Immature natural killer cell (primary cell): ENCODE measurements around the gene PTPRM. TPM values are rescaled to one million over a fixed set of nuclear protein-coding genes. Genes with fewer than 3 reads are reported as not detected.

ENCODE experiments used
- DNase-seq, 3 donors: peaks; one replicate each; pipeline ENCODE4 v3.0.0; 2022; ENCODE audit warnings: mixed read lengths in 1 of 3
- H3K27ac Mint-ChIP-seq, 6 donors: one replicate each; pipeline ENCODE4 v1.8.0; 2020; ENCODE audit warnings: mixed read lengths in 6 of 6, mild to moderate bottlenecking in 5 of 6, inconsistent platforms in 4 of 6, moderate library complexity in 3 of 6
- H3K27me3 Mint-ChIP-seq, 3 donors: one replicate each; pipeline ENCODE4 v1.8.0; 2020 to 2021; ENCODE audit warnings: low read depth in 3 of 3, mild to moderate bottlenecking in 3 of 3, mixed read lengths in 3 of 3, moderate library complexity in 3 of 3, inconsistent platforms in 1 of 3
- H3K36me3 Mint-ChIP-seq, 3 donors: one replicate each; pipeline ENCODE4 v1.8.0; 2020; ENCODE audit warnings: mixed read lengths in 3 of 3, inconsistent platforms in 2 of 3, mild to moderate bottlenecking in 2 of 3
- H3K4me1 Mint-ChIP-seq, 2 donors: one replicate each; pipeline ENCODE4 v1.8.0; 2020; ENCODE audit warnings: inconsistent platforms in 2 of 2, mild to moderate bottlenecking in 2 of 2, mixed read lengths in 2 of 2, moderate library complexity in 1 of 2
- H3K4me3 Mint-ChIP-seq, 5 donors: one replicate each; pipeline ENCODE4 v1.8.0; 2020; ENCODE audit warnings: mild to moderate bottlenecking in 5 of 5, mixed read lengths in 5 of 5, inconsistent platforms in 3 of 5, moderate library complexity in 3 of 5
- H3K9me3 Mint-ChIP-seq, 6 donors: one replicate each; pipeline ENCODE4 v1.8.0; 2020; ENCODE audit warnings: mild to moderate bottlenecking in 6 of 6, mixed read lengths in 6 of 6, inconsistent platforms in 4 of 6, moderate library complexity in 3 of 6
- polyA plus RNA-seq, 3 donors: library from polyadenylated mRNA; unstranded; fragments of 300-500 nt; fragmentation: Illumina TruSeq; gene quantifications; one replicate each; pipeline ENCODE4 v1.2.3, GENCODE V29; 2021

PTPRM gene
- polyA plus RNA-seq, 3 donors from 2014 or later: 1.3 to 9.7 (median 3.2) TPM

DNA sequence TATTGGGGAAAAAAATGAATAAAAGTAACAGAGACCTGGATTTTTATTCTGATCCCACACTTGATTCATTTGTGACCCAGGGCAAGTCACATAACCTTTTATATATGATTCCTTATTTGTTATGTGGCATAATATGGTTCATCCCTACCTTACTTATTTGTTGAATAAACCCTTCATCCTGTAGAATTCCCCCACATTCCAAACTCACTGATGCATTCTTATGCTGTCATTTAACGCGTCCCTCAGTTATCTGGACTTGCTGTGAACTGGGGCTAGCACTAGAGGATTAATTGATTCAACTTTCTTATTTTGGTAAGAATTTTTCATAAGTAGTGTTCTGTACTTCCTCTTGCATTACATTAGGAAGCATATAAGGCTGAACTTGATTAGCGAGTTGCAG, 657.5 kb downstream of the PTPRM start:
- no peak for DNase-seq
- Mint-ChIP-seq H3K9me3 (peaks cover 0 to 11% (median 0%) of the 10 kb centered on the region in 6 donors), H3K27me3 (no peaks in the 10 kb centered on the region), H3K36me3 (peaks cover 0 to 3% (median 0%) of the 10 kb centered on the region in 3 donors), H3K4me1 (no peaks in the 10 kb centered on the region), H3K27ac (no peak overlapping the region), H3K4me3 (no peak overlapping the region)

GRCh38 chr18:8229040-8229439, 661.9 kb downstream of the PTPRM start:
- Mint-ChIP-seq H3K4me1 (no peaks in the 10 kb centered on the region), H3K9me3 (peaks cover 0 to 24% (median 2%) of the 10 kb centered on the region in 6 donors), H3K36me3 (peaks cover 0 to 3% (median 0%) of the 10 kb centered on the region in 3 donors), H3K4me3 (no peak overlapping the region), H3K27me3 (peaks cover 0 to 3% (median 0%) of the 10 kb centered on the region in 3 donors), H3K27ac (no peak overlapping the region)
- no peak for DNase-seq

- Mint-ChIP-seq H3K27me3 (peaks cover 0 to 3% (median 0%) of the 10 kb centered on the region in 3 donors), H3K4me1 (no peaks in the 10 kb centered on the region), H3K36me3 (peaks cover 0 to 3% (median 0%) of the 10 kb centered on the region in 3 donors), H3K27ac (no peak overlapping the region), H3K9me3 (peaks cover 0 to 24% (median 2%) of the 10 kb centered on the region in 6 donors), H3K4me3 (no peak overlapping the region)
- DNase-seq: no peak
Observed at GRCh38 chr18:8229787-8230186, 662.7 kb downstream of the PTPRM start.

DNA sequence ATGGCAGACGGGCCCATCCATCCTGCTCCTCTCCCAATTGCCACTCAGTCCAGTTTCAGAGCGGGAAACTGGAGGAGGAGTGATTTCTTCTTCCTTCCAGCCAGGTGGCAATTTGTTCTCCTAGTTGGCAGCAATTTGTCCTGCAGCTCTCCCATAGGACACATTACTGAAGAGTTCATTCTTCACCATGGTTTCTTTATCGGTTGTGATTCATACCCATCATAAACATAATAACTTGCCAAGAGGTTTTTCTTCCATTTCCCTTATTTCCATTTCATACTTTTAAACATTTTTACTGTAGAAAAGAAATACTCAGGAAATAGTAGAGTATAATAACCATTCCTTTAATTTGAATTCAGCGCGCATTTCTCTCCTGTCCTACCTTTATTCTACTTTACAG, 664.2 kb downstream of the PTPRM start:
- Mint-ChIP-seq H3K9me3 (peaks cover 0 to 13% (median 2%) of the 10 kb centered on the region in 6 donors), H3K4me1 (no peaks in the 10 kb centered on the region), H3K27ac (no peak overlapping the region), H3K27me3 (peaks cover 0 to 5% (median 0%) of the 10 kb centered on the region in 3 donors), H3K4me3 (no peak overlapping the region), H3K36me3 (peaks cover 0 to under 1% (median 0%) of the 10 kb centered on the region in 3 donors)
- DNase-seq: no peak

GRCh38 chr18:8232791-8233190, 665.7 kb downstream of the PTPRM start:
- H3K27ac Mint-ChIP-seq: no peak overlapping the region
- H3K4me3 Mint-ChIP-seq: no peak overlapping the region
- H3K27me3 Mint-ChIP-seq: peaks cover 0 to 5% (median 0%) of the 10 kb centered on the region in 3 donors
- H3K36me3 Mint-ChIP-seq: no peaks in the 10 kb centered on the region
- peaks cover 0 to 19% (median 2%) of the 10 kb centered on the region in 6 donors for H3K9me3 Mint-ChIP-seq
- H3K4me1 Mint-ChIP-seq: no peaks in the 10 kb centered on the region
- no peak for DNase-seq

DNA sequence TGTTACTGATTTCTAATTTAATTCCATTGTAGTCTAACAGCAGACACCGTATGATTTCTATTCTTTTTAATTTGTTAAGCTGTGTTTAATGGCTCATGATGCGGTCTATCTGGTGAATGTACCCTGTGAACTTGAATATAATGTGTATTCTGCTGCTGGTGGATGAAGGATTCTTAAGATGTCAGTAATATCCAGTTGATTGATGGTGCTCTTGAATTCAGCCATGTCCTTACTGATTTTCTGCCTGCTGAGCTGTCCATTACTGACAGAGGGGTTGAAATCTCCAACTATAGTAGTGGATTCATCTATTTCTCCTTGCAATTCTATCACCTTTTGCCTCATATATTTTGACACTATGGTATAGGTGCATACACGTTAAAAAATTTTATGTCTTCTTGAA, 668.8 kb downstream of the PTPRM start:
- no peak overlapping the region for H3K4me3 Mint-ChIP-seq
- peaks cover 0 to 25% (median 0%) of the 10 kb centered on the region in 6 donors for H3K9me3 Mint-ChIP-seq
- no peaks in the 10 kb centered on the region for H3K36me3 Mint-ChIP-seq
- no peaks in the 10 kb centered on the region for H3K4me1 Mint-ChIP-seq
- peaks cover 0 to 5% (median 0%) of the 10 kb centered on the region in 3 donors for H3K27me3 Mint-ChIP-seq
- no peak for DNase-seq
- H3K27ac Mint-ChIP-seq: no peak overlapping the region

DNA sequence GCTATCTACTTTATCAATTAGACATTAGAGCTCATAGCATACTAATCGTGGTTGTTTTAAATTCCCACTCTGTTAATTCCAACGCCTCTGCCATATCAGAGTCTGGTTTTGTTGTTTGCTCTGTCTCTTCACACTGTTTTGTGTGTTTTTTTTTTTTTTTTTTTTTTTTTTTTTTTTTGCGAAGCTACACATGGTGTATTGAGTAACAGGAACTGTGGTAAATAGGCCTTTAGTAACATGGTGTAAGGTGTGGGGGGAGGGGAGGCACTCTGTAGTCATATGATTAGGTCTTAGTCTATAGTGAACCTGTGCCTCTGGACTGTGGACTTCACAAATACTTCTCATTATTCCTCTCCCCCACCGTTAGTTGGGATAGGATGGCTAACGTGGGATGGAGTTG, 671.4 kb downstream of the PTPRM start:
- no peak for DNase-seq
- Mint-ChIP-seq H3K36me3 (no peaks in the 10 kb centered on the region), H3K27ac (no peak overlapping the region), H3K27me3 (peaks cover 0 to 4% (median 2%) of the 10 kb centered on the region in 3 donors), H3K9me3 (peaks cover 0 to 12% (median 0%) of the 10 kb centered on the region in 6 donors), H3K4me1 (no peaks in the 10 kb centered on the region), H3K4me3 (no peak overlapping the region)

DNA sequence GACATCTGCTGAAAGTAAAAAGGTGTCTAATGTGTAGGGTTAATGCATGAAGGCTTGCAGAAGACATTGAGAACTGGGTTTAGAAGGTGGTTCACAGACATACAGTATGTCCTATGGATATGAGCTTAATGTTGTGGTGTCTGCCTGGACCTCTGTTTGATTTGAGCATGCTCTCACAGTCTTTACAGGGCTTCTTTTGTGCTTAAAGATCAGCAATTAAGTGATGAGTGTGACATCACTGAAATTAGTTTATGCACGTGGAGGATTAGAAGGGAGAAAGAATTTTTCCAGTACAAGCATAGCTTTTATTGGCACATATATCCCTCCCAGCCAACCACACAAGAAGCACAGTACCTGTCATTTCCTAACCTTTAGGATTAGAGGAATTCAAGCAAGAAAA, 674.6 kb downstream of the PTPRM start:
- Mint-ChIP-seq H3K4me1 (no peaks in the 10 kb centered on the region), H3K36me3 (no peaks in the 10 kb centered on the region), H3K27me3 (peaks cover 0 to 6% (median 0%) of the 10 kb centered on the region in 3 donors), H3K4me3 (no peak overlapping the region), H3K9me3 (peaks cover 0 to 12% (median 0%) of the 10 kb centered on the region in 6 donors), H3K27ac (no peak overlapping the region)
- DNase-seq: no peak

DNA sequence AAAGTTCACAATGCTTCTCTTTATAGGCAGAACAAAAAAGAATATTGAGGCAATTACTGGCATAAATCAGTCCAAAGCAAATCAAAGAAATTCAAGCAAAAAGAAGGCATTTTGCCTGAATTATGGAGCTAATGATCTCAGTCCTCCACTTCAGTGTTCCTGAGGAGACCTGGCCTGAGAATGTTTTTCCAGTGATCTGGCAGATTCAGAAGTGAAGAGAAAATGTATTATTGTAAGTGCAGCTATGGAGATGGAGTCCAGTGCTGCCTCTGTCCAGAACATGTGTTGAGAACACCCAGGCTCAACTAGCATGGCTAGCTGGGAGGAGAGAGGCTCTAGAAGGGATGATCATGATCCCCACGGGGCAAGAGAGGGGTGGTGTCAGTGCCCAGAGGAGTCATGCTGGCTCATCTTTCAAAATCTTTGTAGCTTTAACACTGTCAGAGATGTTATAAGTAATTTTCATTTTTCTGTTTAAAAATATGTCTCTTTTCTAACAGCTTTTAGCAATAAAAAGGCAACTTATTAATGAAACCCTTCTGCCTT, 675.1 kb downstream of the PTPRM start:
- Mint-ChIP-seq H3K27ac (no peak overlapping the region), H3K36me3 (no peaks in the 10 kb centered on the region), H3K4me1 (no peaks in the 10 kb centered on the region), H3K9me3 (peaks cover 0 to 7% (median 0%) of the 10 kb centered on the region in 6 donors), H3K27me3 (peaks cover 0 to 6% (median 0%) of the 10 kb centered on the region in 3 donors), H3K4me3 (no peak overlapping the region)
- no peak for DNase-seq

GRCh38 chr18:8247700-8248099, 680.6 kb downstream of the PTPRM start:
- H3K36me3 Mint-ChIP-seq: no peaks in the 10 kb centered on the region
- H3K27ac Mint-ChIP-seq: no peak overlapping the region
- peaks cover 0 to 4% (median 0%) of the 10 kb centered on the region in 6 donors for H3K9me3 Mint-ChIP-seq
- DNase-seq: no peak
- H3K27me3 Mint-ChIP-seq: peaks cover 0 to 3% (median 2%) of the 10 kb centered on the region in 3 donors
- no peak overlapping the region for H3K4me3 Mint-ChIP-seq
- H3K4me1 Mint-ChIP-seq: no peaks in the 10 kb centered on the region

- Mint-ChIP-seq H3K27me3 (peaks cover 0 to 3% (median 2%) of the 10 kb centered on the region in 3 donors), H3K27ac (no peak overlapping the region), H3K4me1 (no peaks in the 10 kb centered on the region), H3K9me3 (peaks cover 0 to 4% (median 0%) of the 10 kb centered on the region in 6 donors), H3K4me3 (no peak overlapping the region), H3K36me3 (no peaks in the 10 kb centered on the region)
- DNase-seq: no peak
Observed at GRCh38 chr18:8248576-8248975, 681.5 kb downstream of the PTPRM start.

- Mint-ChIP-seq H3K27me3 (peaks cover 0 to 3% (median 2%) of the 10 kb centered on the region in 3 donors), H3K4me3 (no peak overlapping the region)
- DNase-seq: no peak
Observed at GRCh38 chr18:8249811-8250210, 682.7 kb downstream of the PTPRM start.

DNA sequence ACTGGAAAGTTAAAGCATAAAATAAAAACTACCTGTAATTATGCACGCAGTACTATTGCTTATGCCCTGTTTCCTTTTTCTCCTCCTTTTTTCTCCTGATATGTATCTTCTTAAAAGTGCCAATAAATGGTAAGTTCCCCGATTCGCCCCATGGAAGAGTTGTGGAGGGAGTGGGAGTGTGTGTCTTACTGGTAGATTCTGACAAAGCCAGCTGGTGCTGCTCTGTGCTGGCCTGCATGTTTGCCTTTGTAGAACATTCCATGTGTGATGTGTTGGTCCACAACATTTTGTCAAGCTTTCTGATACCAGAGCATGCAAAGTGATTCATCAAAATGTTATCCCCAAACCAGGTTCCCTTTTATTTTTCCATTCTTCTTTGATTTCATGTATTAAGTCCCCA, 685.3 kb downstream of the PTPRM start:
- no peak for DNase-seq
- Mint-ChIP-seq H3K36me3 (peaks cover 0 to 3% (median 0%) of the 10 kb centered on the region in 3 donors), H3K9me3 (peaks cover 0 to 9% (median 0%) of the 10 kb centered on the region in 6 donors), H3K27me3 (peaks cover 0 to 5% (median 4%) of the 10 kb centered on the region in 3 donors), H3K27ac (no peak overlapping the region), H3K4me3 (no peak overlapping the region), H3K4me1 (no peaks in the 10 kb centered on the region)

More at GRCh38 chr18:8249811-8250210, 682.7 kb downstream of the PTPRM start:
- Mint-ChIP-seq H3K36me3 (peaks cover 0 to 3% (median 0%) of the 10 kb centered on the region in 3 donors), H3K4me1 (no peaks in the 10 kb centered on the region), H3K9me3 (peaks cover 0 to 9% (median 0%) of the 10 kb centered on the region in 6 donors), H3K27ac (no peak overlapping the region)

GRCh38 chr18:8253944-8254343, 686.8 kb downstream of the PTPRM start:
- Mint-ChIP-seq H3K4me1 (no peaks in the 10 kb centered on the region), H3K27ac (no peak overlapping the region), H3K9me3 (peaks cover 0 to 9% (median 0%) of the 10 kb centered on the region in 6 donors)

More at GRCh38 chr18:8253944-8254343, 686.8 kb downstream of the PTPRM start:
- peaks cover 0 to 5% (median 4%) of the 10 kb centered on the region in 3 donors for H3K27me3 Mint-ChIP-seq
- no peak overlapping the region for H3K4me3 Mint-ChIP-seq
- DNase-seq: no peak
- peaks cover 0 to 3% (median 0%) of the 10 kb centered on the region in 3 donors for H3K36me3 Mint-ChIP-seq
